Body of pancreas (tissue), 4 donors: Measurements from ENCODE around the gene UTS2B. TPM values are rescaled to one million over a fixed set of nuclear protein-coding genes. Genes with fewer than 3 reads are reported as not detected.

Source experiments
- ATAC-seq: fragments of 150-250 bp; one replicate; pipeline ENCODE4 v1.9.1; 2016
- DNase-seq, 4 donors: peaks; one replicate each; pipeline ENCODE4 v3.0.0-alpha.2; 2019
- H3K27ac ChIP-seq, 4 donors: fragments of 200-600 bp; sonication (generic); 1 replicate in 3 of 4; 2 replicates in 1 of 4; pipeline versions ENCODE4 v1.5.1 to v1.6.1; 2016 to 2019; ENCODE audit warnings: mild to moderate bottlenecking in 1 of 4, mixed read lengths in 1 of 4, moderate library complexity in 1 of 4
- H3K27me3 ChIP-seq, 2 donors: fragments of 200-600 bp; sonication (generic); one replicate each; pipeline ENCODE4 v1.6.0; 2016; ENCODE audit warnings: mild to moderate bottlenecking in 1 of 2
- H3K36me3 ChIP-seq, 2 donors: fragments of 200-600 bp; sonication (generic); replicated peaks in 1 of 2; 2 replicates each; pipeline ENCODE4 v1.5.1; 2016; ENCODE audit warnings: low read depth in 2 of 2; ENCODE audit not compliant: insufficient read depth in 1 of 2
- H3K4me1 ChIP-seq: fragments of 200-600 bp; sonication (generic); one replicate; pipeline ENCODE4 v1.6.0; 2016
- H3K4me3 ChIP-seq, 2 donors: fragments of 200-600 bp; sonication (generic); 1 replicate in 1 of 2; 2 replicates in 1 of 2; pipeline ENCODE4 v1.5.1; 2016 to 2019
- H3K9me3 ChIP-seq, 3 donors: fragments of 200-600 bp; sonication (generic); 1 replicate in 2 of 3; 2 replicates in 1 of 3; pipeline ENCODE4 v1.5.1; 2016
- CTCF ChIP-seq, 7 experiments: fragments of 450-650 bp in 4 of 7; fragments of 200-600 bp in 3 of 7; sonication (generic) in 3 of 7; IDR thresholded peaks; one replicate each; pipeline ENCODE4 v1.5.1; 2016 to 2019; ENCODE audit warnings: antibody characterized with exemption in 7 of 7
- POLR2A ChIP-seq, 3 donors: fragments of 450-650 bp; IDR thresholded peaks; one replicate each; pipeline ENCODE4 v1.6.1; 2016; ENCODE audit warnings: antibody characterized with exemption in 3 of 3, mild to moderate bottlenecking in 2 of 3
- WGBS, 2 donors: methylation state at CpG; one replicate each; pipeline ENCODE4 v1.1.5; 2017; 5-methylcytosine and 5-hydroxymethylcytosine counted together
- intact Hi-C: fragments of 100-400 bp; cut with DNase I; formaldehyde crosslinking; loops from one replicate; pipeline ENCODE4 v1.15.1; 2023
- total RNA-seq, 2 donors: library from RNA; depleted of rRNA; stranded (reverse); fragments of >200 nt; gene quantifications; one replicate each; pipeline ENCODE4 v1.1.0, GENCODE V29; 2016

Gene UTS2B
- total RNA-seq, 2 donors from 2014 or later: not detected

GRCh38 chr3:191366675-191367074, 36.3 kb upstream of the UTS2B start:
- H3K36me3 ChIP-seq: peaks cover 0 to 12% of the 10 kb centered on the region in 2 donors
- no peaks in the 10 kb centered on the region for H3K27me3 ChIP-seq
- no peaks in the 10 kb centered on the region for H3K9me3 ChIP-seq
- ATAC-seq: no peak
- 81 to 83% methylated on average over 2 of the region's 2 CpGs for WGBS, 2 donors
- no peaks in the 10 kb centered on the region for H3K4me1 ChIP-seq
- no peak overlapping the region for H3K4me3 ChIP-seq
- H3K27ac ChIP-seq: no peak overlapping the region
- intact Hi-C loops: no loop called here
- TF ChIP-seq POLR2A (IDR thresholded peaks at IDR 0.05) (no peak), CTCF (IDR thresholded peaks at IDR 0.05) (no peak)
- DNase-seq: no peak

DNA sequence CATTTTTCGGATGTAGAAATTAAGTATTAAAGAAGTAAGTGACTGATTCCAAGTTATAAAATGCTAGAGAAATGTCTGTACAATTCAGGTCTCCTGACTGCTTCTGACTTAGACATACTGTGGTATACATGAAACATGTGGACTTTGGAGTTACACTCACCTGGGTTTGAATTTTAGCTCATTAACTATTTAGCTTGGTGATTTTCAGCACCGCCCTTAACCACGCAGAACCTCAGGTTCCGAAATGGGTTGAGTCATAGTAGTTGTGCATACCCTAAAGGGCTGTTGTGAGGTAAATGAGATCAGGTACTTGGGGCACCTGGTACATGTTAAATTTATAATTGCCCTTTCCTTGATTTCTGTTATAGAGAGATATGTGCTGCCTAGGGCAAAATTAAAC, 32.9 kb upstream of the UTS2B start:
- Histone ChIP-seq H3K4me1 (peaks cover 9% of the 10 kb centered on the region), H3K27me3 (no peaks in the 10 kb centered on the region), H3K27ac (no peak overlapping the region), H3K9me3 (no peaks in the 10 kb centered on the region), H3K4me3 (no peak overlapping the region), H3K36me3 (peaks cover 0 to 12% of the 10 kb centered on the region in 2 donors)
- ATAC-seq: no peak
- DNase-seq: no peak
- 95 to 97% methylated on average over 4 of the region's 4 CpGs for WGBS, 2 donors
- intact Hi-C loops: no loop called here
- TF ChIP-seq CTCF (IDR thresholded peaks at IDR 0.05) (no peak), POLR2A (IDR thresholded peaks at IDR 0.05) (no peak)

- TF ChIP-seq CTCF (IDR thresholded peaks at IDR 0.05) (no peak), POLR2A (IDR thresholded peaks at IDR 0.05) (no peak)
- Histone ChIP-seq H3K4me3 (no peak overlapping the region), H3K4me1 (peaks cover 9% of the 10 kb centered on the region), H3K9me3 (no peaks in the 10 kb centered on the region), H3K36me3 (peaks cover 0 to 12% of the 10 kb centered on the region in 2 donors), H3K27ac (no peak overlapping the region), H3K27me3 (no peaks in the 10 kb centered on the region)
- DNase-seq (no peak), ATAC-seq (no peak)
- intact Hi-C loops: no loop called here
- WGBS, 2 donors: 91 to 92% methylated on average over 2 of the region's 2 CpGs
These were observed 32.3 kb upstream of the UTS2B start for GRCh38 chr3:191362524-191363090.

DNA sequence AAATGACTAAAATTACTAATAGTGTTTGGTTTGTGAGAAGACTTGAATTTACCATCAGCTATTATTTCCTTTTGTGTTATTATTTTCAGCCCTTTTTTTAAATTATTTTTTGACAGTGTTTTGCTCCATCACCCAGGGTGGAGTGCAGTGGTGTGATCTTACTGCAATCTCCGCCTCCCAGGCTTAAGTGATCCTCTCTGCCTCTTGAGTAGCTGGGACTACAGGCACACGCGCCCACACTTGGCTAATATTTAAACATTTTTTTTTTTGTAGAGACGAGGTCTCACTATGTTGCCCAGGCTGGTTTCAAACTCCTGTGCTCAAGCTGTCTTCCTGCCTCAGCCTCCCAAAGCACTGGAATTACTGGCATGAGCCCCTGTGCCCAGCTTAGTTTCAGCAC, 31.7 kb upstream of the UTS2B start:
- peaks cover 0 to 12% of the 10 kb centered on the region in 2 donors for H3K36me3 ChIP-seq
- H3K27ac ChIP-seq: no peak overlapping the region
- WGBS, 2 donors: 63 to 65% methylated on average over 4 of the region's 4 CpGs
- H3K4me3 ChIP-seq: no peak overlapping the region
- no peaks in the 10 kb centered on the region for H3K27me3 ChIP-seq
- intact Hi-C loops: no loop called here
- TF ChIP-seq POLR2A (IDR thresholded peaks at IDR 0.05): no peak
- TF ChIP-seq CTCF (IDR thresholded peaks at IDR 0.05): no peak
- peaks cover 12% of the 10 kb centered on the region for H3K4me1 ChIP-seq
- no peak for DNase-seq
- H3K9me3 ChIP-seq: no peaks in the 10 kb centered on the region
- no peak for ATAC-seq

GRCh38 chr3:191361456-191361855, 31.1 kb upstream of the UTS2B start:
- no peak overlapping the region for H3K27ac ChIP-seq
- H3K27me3 ChIP-seq: no peaks in the 10 kb centered on the region
- peaks cover 0 to 12% of the 10 kb centered on the region in 2 donors for H3K36me3 ChIP-seq
- no peak overlapping the region for H3K4me3 ChIP-seq
- TF ChIP-seq POLR2A (IDR thresholded peaks at IDR 0.05) (no peak), CTCF (IDR thresholded peaks at IDR 0.05) (no peak)
- H3K4me1 ChIP-seq: peaks cover 18% of the 10 kb centered on the region
- no peaks in the 10 kb centered on the region for H3K9me3 ChIP-seq
- 96 to 100% methylated on average over 1 of the region's 1 CpG for WGBS, 2 donors
- intact Hi-C loops: no loop called here
- no peak for DNase-seq
- no peak for ATAC-seq
